WTC11 (cell line): ENCODE measurements around the gene SCO2.

ENCODE experiments used
- AFF4 ChIP-seq: sonication (generic); formaldehyde crosslinking; IDR thresholded peaks from 2 replicates; pipeline ENCODE4 v1.8.1; 2023; ENCODE audit warnings: mild to moderate bottlenecking, missing genetic modification reagents, borderline replicate concordance
- ATF3 ChIP-seq: sonication (generic); formaldehyde crosslinking; conservative IDR thresholded peaks from 2 replicates; pipeline ENCODE4 v1.8.1; 2022; ENCODE audit warnings: mild to moderate bottlenecking, missing genetic modification reagents
- CBFB ChIP-seq: sonication (generic); formaldehyde crosslinking; IDR thresholded peaks from 2 replicates; pipeline ENCODE4 v1.8.1; 2022; ENCODE audit warnings: mild to moderate bottlenecking, low read depth, missing genetic modification reagents
- CREB1 ChIP-seq: sonication (generic); formaldehyde crosslinking; IDR thresholded peaks from 2 replicates; pipeline ENCODE4 v1.8.0; 2023; ENCODE audit warnings: mild to moderate bottlenecking, missing genetic modification reagents
- CTCF ChIP-seq: fragments of 200-600 bp; IDR thresholded peaks from 2 replicates; pipeline ENCODE4 v1.8.0; 2022; ENCODE audit warnings: antibody characterized with exemption
- GRHL2 ChIP-seq: fragments of 250-450 bp; sonication (Bioruptor Pico); IDR thresholded peaks from 2 replicates; pipeline ENCODE4 v1.8.0; 2022; ENCODE audit warnings: mild to moderate bottlenecking, moderate library complexity; ENCODE audit not compliant: insufficient replicate concordance, severe bottlenecking
- JUN ChIP-seq: sonication (generic); formaldehyde crosslinking; IDR thresholded peaks from 2 replicates; pipeline ENCODE4 v1.8.0; 2023; ENCODE audit warnings: mild to moderate bottlenecking, missing genetic modification reagents
- KAT7 ChIP-seq: sonication (generic); formaldehyde crosslinking; IDR thresholded peaks from 2 replicates; pipeline ENCODE4 v1.8.1; 2023; ENCODE audit warnings: missing genetic modification reagents, mild to moderate bottlenecking, borderline replicate concordance
- MAX ChIP-seq: sonication (generic); formaldehyde crosslinking; IDR thresholded peaks from 2 replicates; pipeline ENCODE4 v1.8.0; 2022; ENCODE audit warnings: mild to moderate bottlenecking, missing genetic modification reagents
- RORB ChIP-seq: fragments of 250-450 bp; sonication (Bioruptor Pico); IDR thresholded peaks from 2 replicates; pipeline ENCODE4 v1.9.0; 2021; ENCODE audit warnings: mild to moderate bottlenecking
- TP53 ChIP-seq: sonication (generic); formaldehyde crosslinking; IDR thresholded peaks from 2 replicates; pipeline ENCODE4 v1.8.1; 2023; ENCODE audit warnings: mild to moderate bottlenecking, missing genetic modification reagents
- USF1 ChIP-seq: sonication (generic); formaldehyde crosslinking; IDR thresholded peaks from 2 replicates; pipeline ENCODE4 v1.8.0; 2022; ENCODE audit warnings: mild to moderate bottlenecking, missing genetic modification reagents
- ZNF317 ChIP-seq: sonication (generic); formaldehyde crosslinking; IDR thresholded peaks from 2 replicates; pipeline ENCODE4 v1.8.1; 2023; ENCODE audit warnings: low read depth, mild to moderate bottlenecking, moderate library complexity, missing genetic modification reagents, borderline replicate concordance
- ZSCAN18 ChIP-seq: fragments of 250-450 bp; sonication (Bioruptor Pico); IDR thresholded peaks from 2 replicates; pipeline ENCODE4 v2.1.2; 2022; ENCODE audit warnings: mild to moderate bottlenecking, moderate library complexity

- TF ChIP-seq CTCF, result no peak
- TF ChIP-seq KAT7 (CRISPR knock-in tag), result no peak
- no peak for TF ChIP-seq ATF3 (CRISPR knock-in tag)
- no peak for TF ChIP-seq TP53
- TF ChIP-seq MAX (CRISPR knock-in tag), result no peak
- TF ChIP-seq JUN (CRISPR knock-in tag), result no peak
- no peak for TF ChIP-seq ZNF317 (CRISPR knock-in tag)
- no peak for TF ChIP-seq AFF4 (CRISPR knock-in tag)
- TF ChIP-seq RORB (CRISPR knock-in tag), result no peak
- no peak for TF ChIP-seq CBFB (CRISPR knock-in tag)
- TF ChIP-seq CREB1, result no peak
- TF ChIP-seq USF1, result no peak
- no peak for TF ChIP-seq GRHL2 (CRISPR knock-in tag)
- TF ChIP-seq ZSCAN18 (CRISPR knock-in tag), result no peak
Observed at GRCh38 chr22:50527921-50528681, 2.7 kb upstream of the SCO2 start.
